HEK293 (cell line): ENCODE measurements around the gene MRPL34.

Experiments
- YY1 ChIP-seq: fragments of 450-650 bp; formaldehyde crosslinking; IDR thresholded peaks from 2 replicates; pipeline ENCODE4 v1.5.1; 2018; ENCODE audit warnings: missing biosample characterization, missing genetic modification characterization
- ZFHX2 ChIP-seq: fragments of 450-650 bp; formaldehyde crosslinking; conservative IDR thresholded peaks from 2 replicates; pipeline ENCODE4 v1.5.1; 2016; ENCODE audit warnings: missing biosample characterization, missing genetic modification characterization
- TF ChIP-seq, protein P1 (sequence below): fragments of 450-650 bp; formaldehyde crosslinking; IDR thresholded peaks from 2 replicates; pipeline ENCODE4 v1.5.1; 2016; ENCODE audit warnings: missing biosample characterization, missing genetic modification characterization

DNA sequence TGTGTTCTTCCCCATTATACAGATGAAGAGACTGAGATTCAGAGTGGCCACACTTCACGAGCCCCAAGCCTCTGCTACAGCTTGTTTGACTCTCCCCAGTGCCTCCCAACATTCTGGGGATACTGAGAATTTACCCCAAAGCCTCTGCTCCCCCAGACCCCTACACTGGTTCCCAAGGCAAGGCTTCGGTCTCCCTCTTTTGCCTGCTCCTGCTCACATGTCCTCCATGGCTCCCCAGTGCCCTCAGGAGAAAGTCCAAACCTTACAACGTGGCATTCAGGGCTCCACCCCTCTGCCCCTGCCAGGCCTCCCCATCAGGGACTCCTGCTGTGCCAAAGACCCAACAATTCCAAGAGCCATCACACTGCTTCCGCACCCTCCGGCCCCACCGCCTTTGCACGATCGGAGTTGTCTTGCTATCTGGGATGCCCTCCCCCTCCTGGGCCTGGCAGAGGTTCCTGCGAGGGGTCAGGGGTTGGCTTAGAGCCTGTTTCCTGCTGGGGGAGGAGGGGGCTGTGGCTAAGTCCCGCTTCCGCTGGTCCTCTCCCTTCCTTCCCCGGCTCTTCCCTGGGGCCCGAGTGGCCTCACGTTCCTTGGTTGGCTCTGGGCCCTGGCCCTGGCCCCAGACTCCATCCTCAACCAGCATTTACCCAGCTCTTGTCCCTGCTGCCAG is 47.1 kb downstream of the MRPL34 start:
- TF ChIP-seq, protein P1, sequence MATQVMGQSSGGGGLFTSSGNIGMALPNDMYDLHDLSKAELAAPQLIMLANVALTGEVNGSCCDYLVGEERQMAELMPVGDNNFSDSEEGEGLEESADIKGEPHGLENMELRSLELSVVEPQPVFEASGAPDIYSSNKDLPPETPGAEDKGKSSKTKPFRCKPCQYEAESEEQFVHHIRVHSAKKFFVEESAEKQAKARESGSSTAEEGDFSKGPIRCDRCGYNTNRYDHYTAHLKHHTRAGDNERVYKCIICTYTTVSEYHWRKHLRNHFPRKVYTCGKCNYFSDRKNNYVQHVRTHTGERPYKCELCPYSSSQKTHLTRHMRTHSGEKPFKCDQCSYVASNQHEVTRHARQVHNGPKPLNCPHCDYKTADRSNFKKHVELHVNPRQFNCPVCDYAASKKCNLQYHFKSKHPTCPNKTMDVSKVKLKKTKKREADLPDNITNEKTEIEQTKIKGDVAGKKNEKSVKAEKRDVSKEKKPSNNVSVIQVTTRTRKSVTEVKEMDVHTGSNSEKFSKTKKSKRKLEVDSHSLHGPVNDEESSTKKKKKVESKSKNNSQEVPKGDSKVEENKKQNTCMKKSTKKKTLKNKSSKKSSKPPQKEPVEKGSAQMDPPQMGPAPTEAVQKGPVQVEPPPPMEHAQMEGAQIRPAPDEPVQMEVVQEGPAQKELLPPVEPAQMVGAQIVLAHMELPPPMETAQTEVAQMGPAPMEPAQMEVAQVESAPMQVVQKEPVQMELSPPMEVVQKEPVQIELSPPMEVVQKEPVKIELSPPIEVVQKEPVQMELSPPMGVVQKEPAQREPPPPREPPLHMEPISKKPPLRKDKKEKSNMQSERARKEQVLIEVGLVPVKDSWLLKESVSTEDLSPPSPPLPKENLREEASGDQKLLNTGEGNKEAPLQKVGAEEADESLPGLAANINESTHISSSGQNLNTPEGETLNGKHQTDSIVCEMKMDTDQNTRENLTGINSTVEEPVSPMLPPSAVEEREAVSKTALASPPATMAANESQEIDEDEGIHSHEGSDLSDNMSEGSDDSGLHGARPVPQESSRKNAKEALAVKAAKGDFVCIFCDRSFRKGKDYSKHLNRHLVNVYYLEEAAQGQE (tag by site-specific recombination): no peak
- TF ChIP-seq ZFHX2 (no peak), YY1 (no peak)
